HG03558 (cell line): ENCODE measurements around the gene POU5F2.

Source experiments
- ATAC-seq: cut with Tn5 transposase; IDR thresholded peaks from one replicate; pipeline ENCODE4 v1.9.1; 2021; ENCODE audit warnings: moderate number of reproducible peaks; ENCODE audit not compliant: unreplicated experiment; ENCODE audit errors: extremely low read depth

POU5F2 gene, protein sequence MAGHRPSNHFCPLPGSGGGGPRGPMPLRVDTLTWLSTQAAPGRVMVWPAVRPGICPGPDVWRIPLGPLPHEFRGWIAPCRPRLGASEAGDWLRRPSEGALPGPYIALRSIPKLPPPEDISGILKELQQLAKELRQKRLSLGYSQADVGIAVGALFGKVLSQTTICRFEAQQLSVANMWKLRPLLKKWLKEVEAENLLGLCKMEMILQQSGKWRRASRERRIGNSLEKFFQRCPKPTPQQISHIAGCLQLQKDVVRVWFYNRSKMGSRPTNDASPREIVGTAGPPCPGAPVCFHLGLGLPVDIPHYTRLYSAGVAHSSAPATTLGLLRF

GRCh38 chr5:93741136-93741811 lies at the start of gene POU5F2:
Gene POU5F2 (minus strand): TSS chr5:93741600. CDS start chr5:93741563, 37 bp downstream.
- ATAC-seq = no peak

- no peak for ATAC-seq
These were observed 49.0 kb upstream of the POU5F2 start for GRCh38 chr5:93790401-93790800.

DNA sequence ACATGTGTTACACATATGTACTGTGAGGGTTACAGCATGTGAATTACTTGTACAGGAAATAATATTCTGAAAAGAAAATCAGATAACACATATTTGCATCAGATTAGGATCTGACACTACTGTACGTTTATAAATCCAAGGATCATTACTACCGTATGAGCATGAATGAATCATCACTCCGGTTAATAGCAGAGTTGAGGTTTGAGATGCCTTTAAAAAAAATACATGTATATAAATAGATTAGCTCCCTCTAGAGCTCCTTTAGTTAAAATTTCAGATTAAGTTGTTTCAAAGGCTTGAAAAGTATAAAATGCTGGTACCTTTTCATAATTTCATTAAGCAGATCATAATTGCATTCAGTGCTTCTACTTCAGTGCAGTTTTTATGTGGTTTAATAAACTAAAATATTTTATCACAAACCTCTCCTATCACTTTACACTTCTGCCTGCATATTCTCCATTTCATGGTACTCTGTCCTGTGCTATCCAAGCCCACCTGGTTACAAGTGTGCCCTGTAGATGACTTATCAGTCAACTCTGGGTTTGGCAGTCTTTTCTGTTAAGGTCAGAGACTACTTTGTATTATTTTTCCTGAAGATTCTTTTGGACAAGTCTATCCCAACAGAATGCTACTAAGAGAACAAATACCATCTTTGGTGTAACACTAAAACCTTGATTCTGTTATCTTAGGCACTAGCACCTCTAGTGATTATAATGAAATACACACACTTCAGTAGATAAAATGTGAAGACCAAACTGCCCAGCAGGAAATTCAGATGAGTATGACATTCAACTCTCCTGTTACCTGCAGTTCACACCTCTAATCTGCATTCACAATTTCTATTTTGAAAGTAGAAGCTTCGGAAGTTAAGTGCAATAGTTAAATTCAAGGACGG lies 48.0 kb upstream of the POU5F2 start:
- ATAC-seq = no peak

- ATAC-seq = no peak
These were observed 46.2 kb upstream of the POU5F2 start for GRCh38 chr5:93787598-93787997.

GRCh38 chr5:93785475-93785874 lies 44.1 kb upstream of the POU5F2 start:
- no peak for ATAC-seq

DNA sequence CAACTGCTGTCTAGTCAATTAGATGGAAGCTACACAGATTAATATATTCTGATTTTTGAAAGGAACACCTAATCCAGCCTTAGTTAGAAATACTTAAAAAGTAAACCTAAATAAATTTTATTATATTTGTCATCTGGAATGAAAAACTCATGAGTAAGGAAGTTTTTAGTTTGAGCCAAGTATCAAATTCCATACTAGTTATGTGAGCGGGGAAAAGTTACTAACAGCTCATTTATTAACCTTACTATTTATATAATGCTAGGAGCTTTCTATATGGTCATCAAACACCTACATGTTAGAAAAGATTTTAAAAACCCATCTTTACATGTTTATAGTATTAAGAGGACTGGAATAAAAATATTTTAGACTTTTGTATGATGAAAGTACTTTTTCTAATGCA lies 41.6 kb upstream of the POU5F2 start:
- ATAC-seq = no peak

- no peak for ATAC-seq
These were observed 36.2 kb upstream of the POU5F2 start for GRCh38 chr5:93777620-93778019.

DNA sequence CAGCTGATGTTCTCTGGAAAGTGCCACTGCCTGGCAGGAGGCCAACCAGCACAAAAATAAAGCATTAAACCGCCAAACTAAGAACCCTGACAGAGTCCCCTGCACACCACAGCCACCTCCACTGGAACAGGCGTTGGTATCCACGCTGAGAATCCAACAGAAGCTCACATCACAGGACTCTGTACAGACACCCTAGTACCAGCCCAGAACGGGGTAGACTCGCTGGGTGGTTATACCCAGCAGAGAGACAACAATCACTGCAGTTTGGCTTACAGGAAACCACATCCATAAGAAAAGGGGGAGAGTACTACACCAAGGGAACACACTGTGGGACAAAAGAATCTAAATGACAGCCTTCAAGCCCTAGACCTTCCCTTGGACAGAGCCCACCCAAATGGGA lies 15.0 kb upstream of the POU5F2 start:
- ATAC-seq = no peak

- ATAC-seq = no peak
These were observed 14.3 kb upstream of the POU5F2 start for GRCh38 chr5:93755716-93756115.

GRCh38 chr5:93748875-93749397 lies 7.5 kb upstream of the POU5F2 start:
- ATAC-seq = no peak

- ATAC-seq = no peak
These were observed 5.1 kb upstream of the POU5F2 start for GRCh38 chr5:93746406-93747056.

GRCh38 chr5:93736284-93736683 lies 5.1 kb downstream of the POU5F2 start:
- ATAC-seq = no peak

- no peak for ATAC-seq
These were observed 6.0 kb downstream of the POU5F2 start for GRCh38 chr5:93735378-93735777.

GRCh38 chr5:93731987-93732386 lies 9.4 kb downstream of the POU5F2 start:
- ATAC-seq = no peak

DNA sequence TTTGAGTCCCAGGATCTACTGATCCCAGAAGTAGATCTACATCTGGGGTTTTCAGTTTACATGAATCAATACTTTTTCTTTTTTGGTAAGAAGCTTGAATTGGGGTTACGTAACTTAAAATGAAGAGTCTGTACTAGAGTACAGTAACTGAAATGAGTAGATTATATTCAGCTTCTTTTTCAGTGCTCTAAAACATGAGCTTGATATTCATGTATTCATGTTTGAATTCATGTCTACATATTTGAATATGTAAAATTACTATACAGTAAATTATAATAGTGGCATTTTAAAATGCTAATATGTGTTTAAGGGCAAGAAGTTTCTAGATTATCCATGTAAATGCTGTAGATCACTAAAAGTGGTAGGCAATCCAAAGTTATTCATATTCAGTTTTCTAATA lies 14.8 kb downstream of the POU5F2 start:
- ATAC-seq = no peak

- no peak for ATAC-seq
These were observed 16.6 kb downstream of the POU5F2 start for GRCh38 chr5:93724791-93725190.

- ATAC-seq = no peak
These were observed 17.7 kb downstream of the POU5F2 start for GRCh38 chr5:93723681-93724080.

DNA sequence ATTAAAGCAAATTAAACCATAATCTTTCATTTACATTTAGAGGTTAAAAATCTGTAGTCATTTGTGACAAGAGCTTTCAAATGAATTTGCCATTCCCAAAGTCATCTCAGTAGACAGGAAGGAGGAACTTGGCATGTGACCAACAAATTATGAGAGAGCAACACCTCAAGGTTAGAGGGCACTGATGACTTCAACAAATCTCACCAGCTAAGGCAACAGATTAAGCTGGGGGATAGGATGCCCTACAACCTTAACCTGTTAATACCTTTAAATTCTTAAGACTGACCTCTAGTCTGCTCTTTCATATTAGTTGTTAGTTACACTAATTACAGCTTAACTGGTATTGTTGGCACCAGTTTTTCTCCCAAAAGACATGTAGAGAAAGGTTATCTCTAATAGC lies 18.4 kb downstream of the POU5F2 start:
- no peak for ATAC-seq

DNA sequence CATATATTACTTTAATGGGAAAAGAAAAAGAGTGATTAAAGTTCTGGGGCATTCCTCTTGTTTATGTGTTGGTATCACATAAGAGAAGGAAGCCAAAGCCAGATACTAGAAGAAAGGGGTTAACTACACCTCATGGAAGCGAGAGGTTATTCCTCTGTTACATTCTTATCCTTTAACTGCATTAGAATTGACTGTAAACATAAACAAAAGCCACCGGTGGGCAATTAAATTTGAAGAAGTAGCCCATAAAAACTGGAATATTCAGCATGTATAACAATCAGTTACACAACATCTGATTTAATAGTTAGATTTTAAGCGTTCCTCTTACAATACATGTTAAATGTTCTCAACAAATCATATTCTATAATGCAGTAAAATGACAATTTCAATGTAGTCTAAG lies 18.8 kb downstream of the POU5F2 start:
- ATAC-seq = no peak

GRCh38 chr5:93721511-93721910 lies 19.9 kb downstream of the POU5F2 start:
- ATAC-seq = no peak
